Measurements from ENCODE around the gene BTAF1.
"Not testable (repeated sequence)": the region's sequence is repeated elsewhere in the genome, so short reads cannot be mapped to it uniquely, and the experiment has no call there.

BTAF1 gene

GRCh38 chr10:91978585-91978984, 55.0 kb downstream of the BTAF1 start:
- DNase-seq (ENCODE audit: low read depth in 2 of 2): no peak

GRCh38 chr10:91980319-91980718, 56.7 kb downstream of the BTAF1 start:
- DNase-seq (ENCODE audit: low read depth in 2 of 2): no peak

- DNase-seq (ENCODE audit: low read depth in 2 of 2): no peak
Measured at GRCh38 chr10:91983416-91983815, 59.8 kb downstream of the BTAF1 start.

- no peak for DNase-seq (ENCODE audit: low read depth in 2 of 2)
Measured at GRCh38 chr10:91987397-91988037, 63.9 kb downstream of the BTAF1 start.

- DNase-seq (ENCODE audit: low read depth in 2 of 2): no peak
Measured at GRCh38 chr10:91992031-91992430, 68.5 kb downstream of the BTAF1 start.

- DNase-seq (ENCODE audit: low read depth in 2 of 2): no peak
Measured at GRCh38 chr10:91996266-91996665, 72.7 kb downstream of the BTAF1 start.

GRCh38 chr10:92001581-92001980, 78.0 kb downstream of the BTAF1 start:
- DNase-seq (ENCODE audit: low read depth in 2 of 2): no peak

GRCh38 chr10:92001995-92002394, 78.4 kb downstream of the BTAF1 start:
- no peak for DNase-seq (ENCODE audit: low read depth in 2 of 2)

- DNase-seq (ENCODE audit: low read depth in 2 of 2): no peak
Measured at GRCh38 chr10:92003258-92003657, 79.7 kb downstream of the BTAF1 start.

GRCh38 chr10:92005978-92006377, 82.4 kb downstream of the BTAF1 start:
- DNase-seq (ENCODE audit: low read depth in 2 of 2): no peak

- no peak for DNase-seq (ENCODE audit: low read depth in 2 of 2)
Measured at GRCh38 chr10:92009445-92009844, 85.9 kb downstream of the BTAF1 start.

- no peak for DNase-seq (ENCODE audit: low read depth in 2 of 2)
Measured at GRCh38 chr10:92010047-92010735, 86.6 kb downstream of the BTAF1 start.

GRCh38 chr10:92011560-92012214, 88.1 kb downstream of the BTAF1 start:
- DNase-seq (ENCODE audit: low read depth in 2 of 2): peak; percentile 14 to 20

- no peak for DNase-seq (ENCODE audit: low read depth in 2 of 2)
Measured at GRCh38 chr10:92014620-92015019, 91.0 kb downstream of the BTAF1 start.

GRCh38 chr10:92024700-92025099, 101.1 kb downstream of the BTAF1 start:
- DNase-seq (ENCODE audit: low read depth in 2 of 2): no peak

- not testable (repeated sequence) for DNase-seq (ENCODE audit: low read depth in 2 of 2)
Measured at GRCh38 chr10:92025340-92025739, 101.8 kb downstream of the BTAF1 start.

- DNase-seq (ENCODE audit: low read depth in 2 of 2): no peak
Measured at GRCh38 chr10:92027141-92027540, 103.6 kb downstream of the BTAF1 start.

GRCh38 chr10:92031580-92031979, 108.0 kb downstream of the BTAF1 start:
- DNase-seq (ENCODE audit: low read depth in 2 of 2): no peak

- DNase-seq (ENCODE audit: low read depth in 2 of 2): not testable (repeated sequence)
Measured at GRCh38 chr10:92033070-92033469, 109.5 kb downstream of the BTAF1 start.

GRCh38 chr10:92038949-92039348, 115.4 kb downstream of the BTAF1 start:
- no peak for DNase-seq (ENCODE audit: low read depth in 2 of 2)

GRCh38 chr10:92042541-92042940, 119.0 kb downstream of the BTAF1 start:
- no peak for DNase-seq (ENCODE audit: low read depth in 2 of 2)

GRCh38 chr10:92045641-92046106, 122.1 kb downstream of the BTAF1 start:
- DNase-seq (ENCODE audit: low read depth in 2 of 2): no peak

- DNase-seq (ENCODE audit: low read depth in 2 of 2): no peak
Measured at GRCh38 chr10:92047215-92047614, 123.6 kb downstream of the BTAF1 start.
